ENCODE results near the gene PSTPIP2. TPM values are rescaled to one million over a fixed set of nuclear protein-coding genes. Genes with fewer than 3 reads are reported as not detected.

PSTPIP2 gene
- polyA plus RNA-seq, 10 donors = 1.3 to 3.5 (median 2.7) TPM

- DNase-seq = no peak
Measured at GRCh38 chr18:45938488-45938935, 133.5 kb downstream of the PSTPIP2 start.

DNA sequence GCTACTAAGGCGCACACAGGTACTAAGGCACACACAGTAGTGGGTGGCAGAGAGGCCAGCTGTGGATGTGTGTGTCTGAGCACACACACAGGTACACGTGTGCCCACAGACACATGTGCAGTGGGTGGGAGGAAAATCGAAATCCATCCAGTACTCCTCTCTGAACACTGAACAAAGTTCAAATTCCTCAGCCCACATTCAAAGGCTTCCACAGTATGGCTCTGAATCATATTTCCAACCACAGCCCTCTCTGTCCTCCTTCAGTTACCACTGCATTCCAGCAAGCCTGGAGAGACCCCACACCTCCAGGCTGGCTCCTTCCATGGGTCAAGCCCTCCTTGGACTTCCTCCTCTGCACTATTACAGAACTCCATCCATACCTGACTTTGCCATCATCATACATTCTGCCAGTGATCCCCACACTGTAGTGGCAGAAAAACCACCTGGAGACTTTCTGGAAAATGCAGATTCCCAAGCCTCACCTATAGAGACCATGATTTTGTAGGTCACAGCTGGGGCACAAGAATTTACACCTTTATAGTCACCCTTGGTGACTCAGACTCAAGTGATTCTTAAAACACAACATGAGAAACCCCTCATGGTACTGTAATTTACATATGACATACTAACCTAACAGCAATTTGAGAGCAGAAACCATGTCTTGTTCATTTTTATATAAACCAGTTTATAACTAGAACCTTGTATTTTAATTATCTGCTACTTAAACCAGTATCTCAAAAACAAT is 136.3 kb downstream of the PSTPIP2 start:
- DNase-seq = no peak

Other genes starting within 250 kb of the PSTPIP2 start
- gene SIGLEC15, start 246.6 kb downstream of the PSTPIP2 start, polyA plus RNA-seq (ENCODE audit: insufficient read length in 10 of 10) = under 1 TPM; 0.08 to 0.55 (median 0.20) TPM
- 10 to 100 TPM in 7 of 10 donors, 1 to 10 TPM in 3; 8.2 to 17.7 (median 11.0) TPM for gene EPG5, start 104.9 kb downstream of the PSTPIP2 start, polyA plus RNA-seq (ENCODE audit: insufficient read length in 10 of 10)
- 100 to 1,000 TPM; 427 to 536 (median 485) TPM for gene ATP5F1A, start 26.0 kb upstream of the PSTPIP2 start, polyA plus RNA-seq (ENCODE audit: insufficient read length in 10 of 10)
- gene HAUS1, start 32.1 kb upstream of the PSTPIP2 start, polyA plus RNA-seq (ENCODE audit: insufficient read length in 10 of 10) = 10 to 100 TPM; 21.9 to 37.7 (median 28.0) TPM